H9 (cell line): Measurements from ENCODE around the gene LIPC. TPM values are rescaled to one million over a fixed set of nuclear protein-coding genes. Genes with fewer than 3 reads are reported as not detected.

Experiments used
- DNase-seq: peaks from one replicate; pipeline ENCODE4 v3.0.0-alpha.2; 2017
- H2AFZ ChIP-seq: one replicate; pipeline ENCODE4 v1.6.1; 2013; ENCODE audit warnings: mild to moderate bottlenecking, low read length, control low read depth, moderate library complexity
- H2AK5ac ChIP-seq: 2 replicates; pipeline ENCODE4 v1.6.1; 2013; ENCODE audit warnings: low read length, control low read depth, mixed read lengths; ENCODE audit not compliant: insufficient read length
- H2BK120ac ChIP-seq: one replicate; pipeline ENCODE4 v1.6.1; 2013; ENCODE audit warnings: low read depth, mild to moderate bottlenecking, low read length, control low read depth, inconsistent platforms; ENCODE audit not compliant: poor library complexity, severe bottlenecking
- H2BK12ac ChIP-seq: 2 replicates; pipeline ENCODE4 v1.6.1; 2013; ENCODE audit warnings: low read length, control low read depth, mixed read lengths, low read depth; ENCODE audit not compliant: insufficient read length
- H2BK15ac ChIP-seq: 2 replicates; pipeline ENCODE4 v1.6.1; 2013; ENCODE audit warnings: low read depth, low read length, control low read depth
- H2BK20ac ChIP-seq: one replicate; pipeline ENCODE4 v1.6.1; 2013; ENCODE audit warnings: low read depth, mild to moderate bottlenecking, low read length, control low read depth, inconsistent platforms; ENCODE audit not compliant: poor library complexity, severe bottlenecking
- H2BK5ac ChIP-seq: 2 replicates; pipeline ENCODE4 v1.6.1; 2013; ENCODE audit warnings: low read length, control low read depth, mixed read lengths; ENCODE audit not compliant: insufficient read length
- H3K14ac ChIP-seq: 2 replicates; pipeline ENCODE4 v1.6.1; 2013; ENCODE audit warnings: low read length, control low read depth; ENCODE audit not compliant: insufficient read depth
- H3K18ac ChIP-seq: 2 replicates; pipeline ENCODE4 v1.6.1; 2013; ENCODE audit warnings: low read depth, mild to moderate bottlenecking, mixed read lengths, low read length, control low read depth; ENCODE audit not compliant: insufficient read length
- H3K23ac ChIP-seq: 2 replicates; pipeline ENCODE4 v1.6.1; 2013; ENCODE audit warnings: low read length, control low read depth, mixed read lengths, low read depth; ENCODE audit not compliant: insufficient read length
- H3K23me2 ChIP-seq: 2 replicates; pipeline ENCODE4 v1.6.1; 2013; ENCODE audit warnings: low read depth, mild to moderate bottlenecking, mixed read lengths, low read length, control low read depth; ENCODE audit not compliant: insufficient read length, poor library complexity, severe bottlenecking
- H3K27ac ChIP-seq: 2 replicates; pipeline ENCODE4 v1.5.1; 2013; ENCODE audit warnings: low read length, control low read depth, mixed read lengths, low read depth; ENCODE audit not compliant: insufficient read length
- H3K27me3 ChIP-seq: 2 replicates; pipeline ENCODE4 v1.6.1; 2013; ENCODE audit warnings: low read length, control low read depth, inconsistent platforms; ENCODE audit not compliant: insufficient read depth
- H3K4ac ChIP-seq: 2 replicates; pipeline ENCODE4 v1.6.1; 2013; ENCODE audit warnings: low read depth, mild to moderate bottlenecking, control low read depth, inconsistent platforms, low read length, moderate library complexity
- H3K4me1 ChIP-seq: 2 replicates; pipeline ENCODE4 v1.6.1; 2013; ENCODE audit warnings: low read length, control low read depth, inconsistent platforms; ENCODE audit not compliant: insufficient read depth
- H3K4me2 ChIP-seq: 2 replicates; pipeline ENCODE4 v1.6.1; 2013; ENCODE audit warnings: low read length, control low read depth, mixed read lengths; ENCODE audit not compliant: insufficient read length, insufficient read depth
- H3K56ac ChIP-seq: 2 replicates; pipeline ENCODE4 v1.6.1; 2013; ENCODE audit warnings: low read depth, mild to moderate bottlenecking, mixed read lengths, low read length, control low read depth; ENCODE audit not compliant: insufficient read length
- H3K79me1 ChIP-seq: 2 replicates; pipeline ENCODE4 v1.6.1; 2013; ENCODE audit warnings: low read depth, mild to moderate bottlenecking, moderate library complexity, low read length, control low read depth, inconsistent platforms; ENCODE audit not compliant: insufficient read depth, poor library complexity, severe bottlenecking
- H3K79me2 ChIP-seq: 2 replicates; pipeline ENCODE4 v1.6.1; 2013; ENCODE audit warnings: low read length, control low read depth, inconsistent platforms; ENCODE audit not compliant: insufficient read depth
- H3K9ac ChIP-seq: 2 replicates; pipeline ENCODE4 v1.6.1; 2013; ENCODE audit warnings: low read length, control low read depth, mixed read lengths; ENCODE audit not compliant: insufficient read length; ENCODE audit errors: extremely low read depth
- H3K9me3 ChIP-seq: one replicate; pipeline ENCODE4 v1.6.1; 2013; ENCODE audit warnings: low read depth, low read length, inconsistent platforms; ENCODE audit not compliant: control insufficient read depth
- H3T11ph ChIP-seq: one replicate; pipeline ENCODE4 v1.6.1; 2013; ENCODE audit warnings: mild to moderate bottlenecking, low read length, control low read depth, inconsistent platforms
- H4K20me1 ChIP-seq: one replicate; pipeline ENCODE4 v1.6.1; 2013; ENCODE audit not compliant: control insufficient read depth, insufficient read length, insufficient read depth
- H4K5ac ChIP-seq: 2 replicates; pipeline ENCODE4 v1.6.1; 2013; ENCODE audit warnings: low read depth, mild to moderate bottlenecking, mixed read lengths, low read length, control low read depth; ENCODE audit not compliant: insufficient read length
- H4K8ac ChIP-seq: replicated peaks from 2 replicates; pipeline ENCODE4 v1.6.1; 2013; ENCODE audit warnings: low read length, control low read depth, mixed read lengths, low read depth; ENCODE audit not compliant: insufficient read length
- H4K91ac ChIP-seq: 2 replicates; pipeline ENCODE4 v1.6.1; 2013; ENCODE audit warnings: low read depth, mild to moderate bottlenecking, moderate library complexity, mixed read lengths, low read length, control low read depth; ENCODE audit not compliant: insufficient read length
- H3K27ac Mint-ChIP-seq, 3 experiments: 2 replicates in 2 of 3; 3 replicates in 1 of 3; pipeline ENCODE4 v1.8.0; 2020 to 2021; ENCODE audit warnings: mixed read lengths in 3 of 3, mild to moderate bottlenecking in 1 of 3, moderate library complexity in 1 of 3
- H3K27me3 Mint-ChIP-seq: 2 replicates; pipeline ENCODE4 v1.8.0; 2021; ENCODE audit warnings: low read depth, mild to moderate bottlenecking, moderate library complexity, mixed read lengths
- H3K36me3 Mint-ChIP-seq, 3 experiments: 2 replicates in 2 of 3; 3 replicates in 1 of 3; pipeline ENCODE4 v1.8.0; 2020 to 2021; ENCODE audit warnings: low read depth in 3 of 3, mixed read lengths in 3 of 3; ENCODE audit not compliant: insufficient read depth in 1 of 3
- H3K4me1 Mint-ChIP-seq, 2 experiments: 2 replicates each; pipeline ENCODE4 v1.8.0; 2020; ENCODE audit warnings: mixed read lengths in 2 of 2
- H3K4me3 Mint-ChIP-seq, 2 experiments: 2 replicates in 1 of 2; 3 replicates in 1 of 2; pipeline ENCODE4 v1.8.0; 2020 to 2021; ENCODE audit warnings: mild to moderate bottlenecking in 2 of 2, mixed read lengths in 2 of 2, moderate library complexity in 1 of 2
- H3K9me3 Mint-ChIP-seq, 2 experiments: 2 replicates in 1 of 2; 3 replicates in 1 of 2; pipeline ENCODE4 v1.8.0; 2020; ENCODE audit warnings: mild to moderate bottlenecking in 2 of 2, mixed read lengths in 2 of 2, moderate library complexity in 1 of 2
- CTCF ChIP-seq: fragments of 200-600 bp; sonication (generic); conservative IDR thresholded peaks from 3 replicates; pipeline ENCODE4 v1.8.0; 2021; ENCODE audit warnings: antibody characterized with exemption, mild to moderate bottlenecking
- WGBS: extraction: QIAGEN DNeasy Blood & Tissue Kit; methylation state at CpG from one replicate; pipeline ENCODE4 v1.1.7; 2013; ENCODE audit warnings: missing lambda C conversion rate, low lambda C conversion rate, mixed read lengths; ENCODE audit not compliant: insufficient read length; ENCODE audit errors: extremely low coverage; 5-methylcytosine and 5-hydroxymethylcytosine counted together
- total RNA-seq: library from RNA; stranded (reverse); gene quantifications from 2 replicates; pipeline ENCODE4 v1.2.1, GENCODE V29; 2021

Gene LIPC
- total RNA-seq, 1 experiment from 2014 or later, result not detected

GRCh38 chr15:58522391-58522790 lies 90.6 kb downstream of the LIPC start:
- peaks cover 17 to 20% of the 10 kb centered on the region in 2 experiments for H3K4me1 Mint-ChIP-seq
- H3K36me3 Mint-ChIP-seq, result no peaks in the 10 kb centered on the region
- no peak overlapping the region for H4K8ac ChIP-seq
- H3K27ac ChIP-seq, result no peak overlapping the region
- no peak overlapping the region for H2BK120ac ChIP-seq
- H3K79me1 ChIP-seq, result no peaks in the 10 kb centered on the region
- no peak overlapping the region for H4K5ac ChIP-seq
- no peaks in the 10 kb centered on the region for H3K9me3 Mint-ChIP-seq
- no peak overlapping the region for H3K14ac ChIP-seq
- H3K56ac ChIP-seq, result no peak overlapping the region
- no peak overlapping the region for H2AK5ac ChIP-seq
- no peak overlapping the region for H3K9ac ChIP-seq
- no peaks in the 10 kb centered on the region for H3K9me3 ChIP-seq
- no peak overlapping the region for H2BK12ac ChIP-seq
- no peak overlapping the region for H3K4me2 ChIP-seq
- WGBS, result no CpG with 5 or more reads among the region's 9 CpGs
- no peak overlapping the region for H4K91ac ChIP-seq
- DNase-seq, result no peak
- no peak overlapping the region for H3T11ph ChIP-seq
- no peak overlapping the region for H3K23ac ChIP-seq
- no peak overlapping the region for H3K27ac Mint-ChIP-seq
- no peak overlapping the region for H3K18ac ChIP-seq
- no peaks in the 10 kb centered on the region; the same call in 1 of the 2 replicates for H3K27me3 Mint-ChIP-seq
- no peak overlapping the region for H2BK15ac ChIP-seq
- H3K27me3 ChIP-seq, result no peaks in the 10 kb centered on the region
- no peak overlapping the region for H2BK5ac ChIP-seq
- no peak overlapping the region for H2AFZ ChIP-seq
- H3K23me2 ChIP-seq, result no peaks in the 10 kb centered on the region
- H3K4ac ChIP-seq, result no peak overlapping the region
- H3K4me1 ChIP-seq, result peaks cover 3% of the 10 kb centered on the region; the same call in 1 of the 2 replicates
- H4K20me1 ChIP-seq, result no peaks in the 10 kb centered on the region
- no peak for TF ChIP-seq CTCF
- no peaks in the 10 kb centered on the region for H3K79me2 ChIP-seq
- H3K4me3 Mint-ChIP-seq, result no peak overlapping the region
- H2BK20ac ChIP-seq, result no peak overlapping the region
